SU-DHL-6 (cell line): ENCODE data around the gene BUB3.

Experiments
- CTCF ChIP-seq: fragments of 200-600 bp; sonication (generic); IDR thresholded peaks from one replicate; pipeline ENCODE4 v1.5.1; 2017; ENCODE audit warnings: antibody characterized with exemption, mild to moderate bottlenecking, low read length, moderate library complexity; ENCODE audit not compliant: insufficient read depth, poor library complexity, severe bottlenecking
- EZH2phosphoT487 ChIP-seq: fragments of 200-600 bp; sonication (generic), shearing (Covaris generic); conservative IDR thresholded peaks from 2 replicates; pipeline ENCODE4 v1.6.1; 2018; ENCODE audit warnings: mild to moderate bottlenecking, antibody characterized with exemption, low read length, moderate library complexity, mixed read lengths

GRCh38 chr10:123205041-123205440, 50.8 kb downstream of the BUB3 start:
- TF ChIP-seq CTCF (no peak), EZH2phosphoT487 (no peak)
